ENCODE data around the gene FOXRED1.

Gene FOXRED1

GRCh38 chr11:126256216-126256615 is 12.7 kb upstream of the FOXRED1 start:
- H3K4me3 ChIP-seq = no peak overlapping the region
- no peak for TF ChIP-seq CTCF (IDR thresholded peaks at IDR 0.05)
- no peak for DNase-seq (ENCODE audit: low spot score)
- H3K27ac ChIP-seq = no peak overlapping the region

- no peak overlapping the region for H3K4me3 ChIP-seq
- H3K27ac ChIP-seq = no peak overlapping the region
- TF ChIP-seq CTCF (IDR thresholded peaks at IDR 0.05) = no peak
- no peak for DNase-seq (ENCODE audit: low spot score)
Observed at GRCh38 chr11:126257144-126257543, 11.8 kb upstream of the FOXRED1 start.

- Histone ChIP-seq H3K27ac (no peak overlapping the region), H3K4me3 (no peak overlapping the region)
- no peak for TF ChIP-seq CTCF (IDR thresholded peaks at IDR 0.05)
- DNase-seq (ENCODE audit: low spot score) = no peak
Observed at GRCh38 chr11:126257764-126258163, 11.2 kb upstream of the FOXRED1 start.

GRCh38 chr11:126262216-126262615 is 6.7 kb upstream of the FOXRED1 start:
- no peak overlapping the region for H3K27ac ChIP-seq
- H3K4me3 ChIP-seq = no peak overlapping the region
- TF ChIP-seq CTCF (IDR thresholded peaks at IDR 0.05) = no peak
- no peak for DNase-seq (ENCODE audit: low spot score)

- no peak for TF ChIP-seq CTCF (IDR thresholded peaks at IDR 0.05)
- no peak for DNase-seq (ENCODE audit: low spot score)
- Histone ChIP-seq H3K27ac (no peak overlapping the region), H3K4me3 (no peak overlapping the region)
Observed at GRCh38 chr11:126263489-126263888, 5.5 kb upstream of the FOXRED1 start.

GRCh38 chr11:126265811-126266210 is 3.1 kb upstream of the FOXRED1 start:
- Histone ChIP-seq H3K4me3 (no peak overlapping the region), H3K27ac (no peak overlapping the region)
- no peak for DNase-seq (ENCODE audit: low spot score)
- no peak for TF ChIP-seq CTCF (IDR thresholded peaks at IDR 0.05)

- no peak for TF ChIP-seq CTCF (IDR thresholded peaks at IDR 0.05)
- no peak for DNase-seq (ENCODE audit: low spot score)
- peak overlapping the region; percentile 68 to 90 for H3K27ac ChIP-seq
Observed at GRCh38 chr11:126267650-126268049, 1.3 kb upstream of the FOXRED1 start.

More at GRCh38 chr11:126267650-126268049, 1.3 kb upstream of the FOXRED1 start:
- H3K4me3 ChIP-seq = peak overlapping the region; percentile 82

All from coronary artery (tissue), 2 donors.